Measurements from ENCODE around the gene GPR155. TPM values are rescaled to one million over a fixed set of nuclear protein-coding genes. Genes with fewer than 3 reads are reported as not detected.
A peak's percentile ranks its signal among the peaks of the same experiment; 100 is the strongest.

The GPR155 gene
- polyA plus RNA-seq, 1 donor (not counting 4 experiments of a cell fraction or from before 2014, with no cell fraction given): 15.7 TPM

DNA sequence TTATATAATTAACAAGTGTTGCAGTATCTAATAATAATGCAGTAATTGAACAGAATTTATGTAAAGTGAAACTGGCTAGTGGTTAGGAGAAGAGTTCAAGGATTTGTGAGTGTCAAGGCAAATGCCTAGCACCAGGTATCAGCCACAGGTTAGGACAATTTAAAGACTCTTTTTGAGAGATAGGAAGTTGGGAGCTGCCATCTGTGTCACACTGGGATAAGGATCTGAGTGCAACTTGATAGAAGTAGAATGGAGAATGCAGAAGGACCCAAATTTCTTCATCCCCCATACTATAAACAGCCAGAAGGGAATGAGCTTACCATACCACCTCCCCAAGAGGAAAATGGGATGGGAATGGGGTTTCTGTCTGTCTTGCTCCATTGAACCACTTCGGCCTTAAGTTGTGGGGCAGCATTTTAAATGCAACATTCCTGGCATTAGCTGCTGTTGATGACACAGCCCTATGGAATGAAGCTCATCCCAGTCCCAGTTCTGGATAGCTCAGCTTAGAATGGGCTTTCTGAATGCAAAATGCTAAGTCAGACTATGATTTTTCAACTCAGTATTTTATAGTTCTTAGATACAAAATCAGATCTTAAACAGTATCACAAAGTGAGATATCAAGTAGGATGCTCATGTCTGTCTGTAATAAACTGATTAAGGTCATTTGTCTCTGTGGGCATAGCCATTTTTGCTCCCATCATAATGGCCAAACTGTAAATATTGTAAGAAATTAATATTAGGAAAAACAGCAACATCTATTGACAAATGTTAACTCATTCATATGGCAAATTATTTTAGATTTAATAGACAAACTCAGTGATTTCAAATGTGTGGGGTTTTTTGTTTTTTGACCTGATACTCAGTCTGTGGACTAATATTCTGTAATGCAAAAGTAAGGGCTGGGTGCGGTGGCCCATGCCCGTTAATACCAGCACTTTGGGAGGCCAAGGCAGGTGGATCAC lies 44.0 kb downstream of the GPR155 start:
- dilution Hi-C loops (cut with MboI; ENCODE audit: extremely low pct_ligation_motif_present, low sequenced_read_pairs): no loop called here
- Histone ChIP-seq H3K27ac (ENCODE audit: control insufficient read depth, insufficient read depth, low read length) (no peak overlapping the region), H3K9me3 (ENCODE audit: control insufficient read depth, low read depth, low read length) (no peaks in the 10 kb centered on the region), H3K4me3 (ENCODE audit: control insufficient read depth in 2 of 3, extremely low read depth in 1 of 3, insufficient read depth in 2 of 3, low read depth in 1 of 3, low read length in 3 of 3) (no peak overlapping the region), H3K9me1 (ENCODE audit: control insufficient read depth, extremely low read depth, insufficient read depth, low read length) (no peaks in the 10 kb centered on the region), H3K27me3 (ENCODE audit: control insufficient read depth, extremely low read depth, insufficient read depth, low read length) (no peaks in the 10 kb centered on the region), H3K4me1 (ENCODE audit: control insufficient read depth, extremely low read depth, insufficient read depth, low read length) (peaks cover 10% of the 10 kb centered on the region), H3K36me3 (ENCODE audit: control insufficient read depth in 2 of 2, extremely low read depth in 1 of 2, insufficient read depth in 2 of 2, low read length in 2 of 2) (no peaks in the 10 kb centered on the region), H3K79me2 (ENCODE audit: control insufficient read depth, insufficient read depth, low read length) (no peaks in the 10 kb centered on the region), H3K9ac (ENCODE audit: control insufficient read depth, extremely low read depth, insufficient read depth, low read length) (no peak overlapping the region), H3K4me2 (ENCODE audit: control insufficient read depth, extremely low read depth, insufficient read depth, low read depth, low read length) (peak overlapping the region; percentile 60), H2AFZ (ENCODE audit: control insufficient read depth, low read length) (peak overlapping the region; percentile 80), H4K20me1 (ENCODE audit: control insufficient read depth, extremely low read depth, insufficient read depth, low read length) (no peaks in the 10 kb centered on the region)
- DNase-seq (ENCODE audit: low read depth, low spot score): peak; percentile 4
- TF ChIP-seq EZH2 (IDR thresholded peaks at IDR 0.05; ENCODE audit: low read length): no peak
- TF ChIP-seq, protein P1, sequence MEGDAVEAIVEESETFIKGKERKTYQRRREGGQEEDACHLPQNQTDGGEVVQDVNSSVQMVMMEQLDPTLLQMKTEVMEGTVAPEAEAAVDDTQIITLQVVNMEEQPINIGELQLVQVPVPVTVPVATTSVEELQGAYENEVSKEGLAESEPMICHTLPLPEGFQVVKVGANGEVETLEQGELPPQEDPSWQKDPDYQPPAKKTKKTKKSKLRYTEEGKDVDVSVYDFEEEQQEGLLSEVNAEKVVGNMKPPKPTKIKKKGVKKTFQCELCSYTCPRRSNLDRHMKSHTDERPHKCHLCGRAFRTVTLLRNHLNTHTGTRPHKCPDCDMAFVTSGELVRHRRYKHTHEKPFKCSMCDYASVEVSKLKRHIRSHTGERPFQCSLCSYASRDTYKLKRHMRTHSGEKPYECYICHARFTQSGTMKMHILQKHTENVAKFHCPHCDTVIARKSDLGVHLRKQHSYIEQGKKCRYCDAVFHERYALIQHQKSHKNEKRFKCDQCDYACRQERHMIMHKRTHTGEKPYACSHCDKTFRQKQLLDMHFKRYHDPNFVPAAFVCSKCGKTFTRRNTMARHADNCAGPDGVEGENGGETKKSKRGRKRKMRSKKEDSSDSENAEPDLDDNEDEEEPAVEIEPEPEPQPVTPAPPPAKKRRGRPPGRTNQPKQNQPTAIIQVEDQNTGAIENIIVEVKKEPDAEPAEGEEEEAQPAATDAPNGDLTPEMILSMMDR (optimal IDR thresholded peaks at IDR 0.05 in 1 of 3, IDR thresholded peaks at IDR 0.05 in 1 of 3, conservative IDR thresholded peaks at IDR 0.05 in 1 of 3; ENCODE audit: extremely low read depth in 1 of 3, insufficient read depth in 2 of 3, low read length in 3 of 3): no peak
- peak; percentile 97 for FAIRE-seq

GRCh38 chr2:174439950-174440349 lies 46.9 kb downstream of the GPR155 start:
- Histone ChIP-seq H3K9me1 (ENCODE audit: control insufficient read depth, extremely low read depth, insufficient read depth, low read length) (no peaks in the 10 kb centered on the region), H3K27me3 (ENCODE audit: control insufficient read depth, extremely low read depth, insufficient read depth, low read length) (no peaks in the 10 kb centered on the region), H3K36me3 (ENCODE audit: control insufficient read depth in 2 of 2, extremely low read depth in 1 of 2, insufficient read depth in 2 of 2, low read length in 2 of 2) (peaks cover 0 to 3% of the 10 kb centered on the region in 2 experiments), H3K4me1 (ENCODE audit: control insufficient read depth, extremely low read depth, insufficient read depth, low read length) (peaks cover 10% of the 10 kb centered on the region), H3K9ac (ENCODE audit: control insufficient read depth, extremely low read depth, insufficient read depth, low read length) (no peak overlapping the region), H3K79me2 (ENCODE audit: control insufficient read depth, insufficient read depth, low read length) (no peaks in the 10 kb centered on the region), H2AFZ (ENCODE audit: control insufficient read depth, low read length) (no peak overlapping the region), H3K27ac (ENCODE audit: control insufficient read depth, insufficient read depth, low read length) (no peak overlapping the region), H4K20me1 (ENCODE audit: control insufficient read depth, extremely low read depth, insufficient read depth, low read length) (no peaks in the 10 kb centered on the region), H3K9me3 (ENCODE audit: control insufficient read depth, low read depth, low read length) (no peaks in the 10 kb centered on the region), H3K4me3 (ENCODE audit: control insufficient read depth in 2 of 3, extremely low read depth in 1 of 3, insufficient read depth in 2 of 3, low read depth in 1 of 3, low read length in 3 of 3) (no peak overlapping the region), H3K4me2 (ENCODE audit: control insufficient read depth, extremely low read depth, insufficient read depth, low read depth, low read length) (no peak overlapping the region)
- dilution Hi-C loops (cut with MboI; ENCODE audit: extremely low pct_ligation_motif_present, low sequenced_read_pairs): no loop called here
- FAIRE-seq (no peak), DNase-seq (ENCODE audit: low read depth, low spot score) (no peak)
- TF ChIP-seq EZH2 (IDR thresholded peaks at IDR 0.05; ENCODE audit: low read length): no peak
- TF ChIP-seq, protein P1 (optimal IDR thresholded peaks at IDR 0.05 in 1 of 3, IDR thresholded peaks at IDR 0.05 in 1 of 3, conservative IDR thresholded peaks at IDR 0.05 in 1 of 3; ENCODE audit: extremely low read depth in 1 of 3, insufficient read depth in 2 of 3, low read length in 3 of 3): no peak

Measured in keratinocyte (primary cell).